ENCODE results near the gene ZNF365.
"Not testable (repeated sequence)": the region's sequence is repeated elsewhere in the genome, so short reads cannot be mapped to it uniquely, and the experiment has no call there.

Gene ZNF365

DNA sequence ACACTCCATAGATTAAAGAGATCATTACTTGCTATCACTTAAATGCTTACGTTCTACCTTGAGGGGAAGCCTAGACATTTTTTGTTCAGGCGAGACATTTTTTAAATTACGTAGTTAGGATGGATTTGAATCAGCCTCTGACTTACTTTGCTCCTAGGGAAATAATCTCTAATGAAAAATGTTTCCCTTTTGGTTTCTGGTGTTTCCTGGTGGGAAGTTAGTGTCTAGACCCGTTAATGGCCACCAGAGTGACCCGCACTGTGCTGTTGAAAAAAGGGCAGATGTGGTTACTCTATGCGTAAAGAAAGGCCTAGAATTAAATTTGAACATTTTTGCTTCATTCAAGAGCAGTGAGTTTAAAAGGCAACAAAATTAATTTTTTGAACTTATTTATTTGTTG, 3.8 kb downstream of the ZNF365 start:
- Histone ChIP-seq H3K4me3 (ENCODE audit: low read length in 2 of 2) (no peak overlapping the region), H3K36me3 (ENCODE audit: control insufficient read depth in 2 of 2, insufficient read depth in 2 of 2, low read length in 2 of 2) (no peaks in the 10 kb centered on the region), H3K4me1 (ENCODE audit: control insufficient read depth in 2 of 2, insufficient read depth in 2 of 2, low read length in 2 of 2) (no peaks in the 10 kb centered on the region), H3K9me3 (ENCODE audit: control insufficient read depth in 2 of 2, low read length in 2 of 2) (no peaks in the 10 kb centered on the region), H3K9ac (ENCODE audit: low read depth in 1 of 2, low read length in 2 of 2) (no peak overlapping the region), H3K27ac (ENCODE audit: low read depth in 2 of 2, low read length in 2 of 2) (no peak overlapping the region), H3K27me3 (ENCODE audit: control insufficient read depth in 2 of 2, insufficient read depth in 2 of 2, low read length in 2 of 2) (peaks cover 15% of the 10 kb centered on the region in 2 donors)

DNA sequence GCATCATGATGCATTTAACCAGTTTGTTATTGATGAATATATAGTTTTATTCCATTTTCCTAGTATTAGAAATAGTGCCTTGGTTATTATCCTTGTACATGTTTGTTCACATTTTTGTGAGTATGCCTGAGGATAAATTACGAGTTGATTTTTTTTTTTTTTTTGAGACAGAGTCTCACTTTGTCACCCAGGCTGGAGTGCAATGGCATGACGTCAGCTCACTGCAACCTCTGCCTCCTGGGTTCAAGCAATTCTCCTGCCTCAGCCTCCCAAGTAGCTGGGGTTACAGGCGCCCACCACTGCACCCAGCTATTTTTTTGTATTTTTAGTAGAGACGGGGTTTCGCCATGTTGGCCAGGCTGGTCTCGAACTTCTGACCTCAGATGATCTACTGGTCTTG, 4.7 kb downstream of the ZNF365 start:
- not testable (repeated sequence) for H3K4me1 ChIP-seq (ENCODE audit: control insufficient read depth in 2 of 2, insufficient read depth in 2 of 2, low read length in 2 of 2); H3K27ac ChIP-seq (ENCODE audit: low read depth in 2 of 2, low read length in 2 of 2); H3K4me3 ChIP-seq (ENCODE audit: low read length in 2 of 2); H3K36me3 ChIP-seq (ENCODE audit: control insufficient read depth in 2 of 2, insufficient read depth in 2 of 2, low read length in 2 of 2); H3K27me3 ChIP-seq (ENCODE audit: control insufficient read depth in 2 of 2, insufficient read depth in 2 of 2, low read length in 2 of 2); H3K9ac ChIP-seq (ENCODE audit: low read depth in 1 of 2, low read length in 2 of 2); H3K9me3 ChIP-seq (ENCODE audit: control insufficient read depth in 2 of 2, low read length in 2 of 2)

DNA sequence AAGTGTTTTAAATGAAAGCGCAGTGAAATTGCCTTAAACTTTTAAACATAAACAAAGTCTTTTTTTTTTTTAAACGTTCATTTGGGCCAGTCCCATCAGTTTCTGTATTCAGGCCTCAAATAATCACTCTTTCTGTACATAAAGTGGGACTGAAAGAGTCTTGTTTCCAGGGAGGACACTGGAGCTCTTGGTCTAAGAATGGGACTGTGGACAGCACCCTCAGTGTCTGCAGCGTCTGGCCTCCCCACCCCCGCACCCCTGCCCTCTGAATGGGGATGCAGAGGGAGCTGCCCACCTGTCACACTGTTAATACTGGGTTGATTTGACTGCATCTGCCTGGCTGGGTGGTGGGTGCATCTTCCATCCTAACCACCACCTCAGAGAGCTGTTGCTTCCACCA, 5.2 kb downstream of the ZNF365 start:
- no peaks in the 10 kb centered on the region for H3K4me1 ChIP-seq (ENCODE audit: control insufficient read depth in 2 of 2, insufficient read depth in 2 of 2, low read length in 2 of 2)
- H3K9ac ChIP-seq (ENCODE audit: low read depth in 1 of 2, low read length in 2 of 2): no peak overlapping the region
- H3K4me3 ChIP-seq (ENCODE audit: low read length in 2 of 2): no peak overlapping the region
- no peak overlapping the region for H3K27ac ChIP-seq (ENCODE audit: low read depth in 2 of 2, low read length in 2 of 2)
- no peaks in the 10 kb centered on the region for H3K9me3 ChIP-seq (ENCODE audit: control insufficient read depth in 2 of 2, low read length in 2 of 2)
- no peaks in the 10 kb centered on the region for H3K36me3 ChIP-seq (ENCODE audit: control insufficient read depth in 2 of 2, insufficient read depth in 2 of 2, low read length in 2 of 2)
- peaks cover 5 to 6% of the 10 kb centered on the region in 2 donors for H3K27me3 ChIP-seq (ENCODE audit: control insufficient read depth in 2 of 2, insufficient read depth in 2 of 2, low read length in 2 of 2)

DNA sequence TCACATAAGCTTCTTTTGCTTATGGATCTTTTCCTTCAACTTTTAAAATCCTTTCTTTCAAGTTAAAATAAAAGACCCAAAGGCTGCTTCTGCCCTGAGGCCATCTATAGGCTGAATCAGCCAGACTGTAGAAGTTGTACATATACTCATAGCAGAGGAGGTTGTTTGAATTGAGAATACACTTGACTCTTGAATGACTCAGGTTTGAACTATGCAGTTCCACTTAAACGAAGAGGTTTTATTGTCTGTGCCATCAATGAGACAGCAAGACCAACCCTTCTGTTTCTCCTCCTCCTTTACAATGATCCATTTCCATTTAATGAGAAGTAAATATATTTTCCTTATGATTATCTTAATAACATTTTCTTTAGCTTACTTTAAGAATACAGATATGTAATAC, 5.8 kb downstream of the ZNF365 start:
- no peaks in the 10 kb centered on the region for H3K36me3 ChIP-seq (ENCODE audit: control insufficient read depth in 2 of 2, insufficient read depth in 2 of 2, low read length in 2 of 2)
- no peak overlapping the region for H3K4me3 ChIP-seq (ENCODE audit: low read length in 2 of 2)
- peaks cover 0 to 3% of the 10 kb centered on the region in 2 donors for H3K27me3 ChIP-seq (ENCODE audit: control insufficient read depth in 2 of 2, insufficient read depth in 2 of 2, low read length in 2 of 2)
- H3K9ac ChIP-seq (ENCODE audit: low read depth in 1 of 2, low read length in 2 of 2): no peak overlapping the region
- H3K4me1 ChIP-seq (ENCODE audit: control insufficient read depth in 2 of 2, insufficient read depth in 2 of 2, low read length in 2 of 2): no peaks in the 10 kb centered on the region
- H3K27ac ChIP-seq (ENCODE audit: low read depth in 2 of 2, low read length in 2 of 2): no peak overlapping the region
- no peaks in the 10 kb centered on the region for H3K9me3 ChIP-seq (ENCODE audit: control insufficient read depth in 2 of 2, low read length in 2 of 2)

DNA sequence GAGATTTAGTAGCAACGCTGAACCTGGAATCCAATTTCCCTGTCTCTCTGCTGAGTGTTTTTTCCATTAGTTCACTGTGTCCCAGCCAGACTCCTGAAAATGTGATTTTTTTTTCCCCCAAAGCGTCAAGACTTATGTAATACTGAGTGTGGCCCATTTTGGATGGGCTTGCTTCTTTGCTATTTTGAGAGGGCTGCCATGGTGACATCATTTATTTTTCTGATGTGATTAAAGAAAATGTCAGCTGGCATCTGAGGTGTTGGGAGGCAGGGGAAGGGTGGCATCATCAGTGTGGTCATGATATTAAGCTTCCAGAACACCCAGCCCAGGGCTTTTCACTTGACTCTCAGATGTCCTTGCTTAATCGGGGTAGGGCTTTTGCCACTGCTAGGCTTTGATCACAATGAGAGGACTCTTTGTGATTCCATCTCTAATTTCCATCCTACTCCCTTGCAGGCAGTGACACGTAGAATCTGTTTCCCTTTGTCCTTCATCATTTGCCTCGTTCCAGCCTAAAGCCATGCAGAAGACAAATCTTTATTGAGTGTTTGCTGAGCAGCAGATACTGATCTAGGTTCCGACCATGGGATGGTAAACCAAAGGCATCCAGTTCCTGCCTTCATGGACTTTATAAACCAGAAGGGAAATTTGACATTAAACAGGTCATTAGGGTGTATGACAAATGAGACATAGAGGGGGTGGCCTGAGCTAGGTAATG, 7.4 kb downstream of the ZNF365 start:
- H3K27me3 ChIP-seq (ENCODE audit: control insufficient read depth in 2 of 2, insufficient read depth in 2 of 2, low read length in 2 of 2): no peaks in the 10 kb centered on the region
- H3K4me3 ChIP-seq (ENCODE audit: low read length in 2 of 2): no peak overlapping the region
- no peaks in the 10 kb centered on the region for H3K9me3 ChIP-seq (ENCODE audit: control insufficient read depth in 2 of 2, low read length in 2 of 2)
- no peaks in the 10 kb centered on the region for H3K36me3 ChIP-seq (ENCODE audit: control insufficient read depth in 2 of 2, insufficient read depth in 2 of 2, low read length in 2 of 2)
- no peak overlapping the region for H3K27ac ChIP-seq (ENCODE audit: low read depth in 2 of 2, low read length in 2 of 2)
- no peaks in the 10 kb centered on the region for H3K4me1 ChIP-seq (ENCODE audit: control insufficient read depth in 2 of 2, insufficient read depth in 2 of 2, low read length in 2 of 2)
- H3K9ac ChIP-seq (ENCODE audit: low read depth in 1 of 2, low read length in 2 of 2): no peak overlapping the region

DNA sequence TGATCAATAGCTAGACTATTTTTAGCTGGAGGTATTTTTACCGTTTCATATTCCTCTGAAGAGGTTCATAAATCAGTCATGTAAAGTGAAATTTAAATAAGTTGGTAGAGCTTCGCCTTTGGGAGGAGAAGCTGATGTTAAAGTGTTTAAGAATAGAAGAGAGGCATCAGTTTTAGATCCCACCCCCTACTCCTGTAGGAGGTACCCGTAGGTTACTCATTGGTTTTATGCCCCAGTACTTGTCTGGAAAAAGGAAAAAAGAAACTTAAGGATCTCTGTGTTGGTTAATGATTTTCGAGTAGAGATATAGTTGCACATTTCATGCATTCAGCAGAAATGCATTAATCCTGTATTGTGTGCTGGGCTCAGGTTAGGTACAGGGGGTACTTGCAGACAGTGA, 8.7 kb downstream of the ZNF365 start:
- no peaks in the 10 kb centered on the region for H3K27me3 ChIP-seq (ENCODE audit: control insufficient read depth in 2 of 2, insufficient read depth in 2 of 2, low read length in 2 of 2)
- no peak overlapping the region for H3K4me3 ChIP-seq (ENCODE audit: low read length in 2 of 2)
- H3K9ac ChIP-seq (ENCODE audit: low read depth in 1 of 2, low read length in 2 of 2): no peak overlapping the region
- no peaks in the 10 kb centered on the region for H3K36me3 ChIP-seq (ENCODE audit: control insufficient read depth in 2 of 2, insufficient read depth in 2 of 2, low read length in 2 of 2)
- no peaks in the 10 kb centered on the region for H3K9me3 ChIP-seq (ENCODE audit: control insufficient read depth in 2 of 2, low read length in 2 of 2)
- no peaks in the 10 kb centered on the region for H3K4me1 ChIP-seq (ENCODE audit: control insufficient read depth in 2 of 2, insufficient read depth in 2 of 2, low read length in 2 of 2)
- H3K27ac ChIP-seq (ENCODE audit: low read depth in 2 of 2, low read length in 2 of 2): no peak overlapping the region

DNA sequence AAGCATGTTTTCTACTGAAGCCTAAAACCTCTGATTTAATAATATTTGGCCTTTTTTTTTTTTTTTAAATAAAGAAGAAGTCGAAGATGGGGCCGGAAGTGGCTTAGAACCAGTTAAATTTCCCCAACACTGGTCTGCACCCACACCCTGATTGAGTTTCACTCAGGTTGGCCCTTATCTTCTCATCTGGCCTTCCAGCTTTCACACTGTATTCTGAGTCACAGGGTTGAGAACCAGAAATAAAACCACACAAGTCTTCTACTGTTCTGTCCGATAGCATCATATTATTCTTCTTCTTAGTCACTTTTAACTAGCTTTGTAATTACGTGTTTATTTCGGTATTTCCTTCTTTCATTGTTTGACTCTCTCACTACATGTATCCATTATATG, 9.9 kb downstream of the ZNF365 start:
- H3K9ac ChIP-seq (ENCODE audit: low read depth in 1 of 2, low read length in 2 of 2): no peak overlapping the region
- no peak overlapping the region for H3K27ac ChIP-seq (ENCODE audit: low read depth in 2 of 2, low read length in 2 of 2)
- no peaks in the 10 kb centered on the region for H3K27me3 ChIP-seq (ENCODE audit: control insufficient read depth in 2 of 2, insufficient read depth in 2 of 2, low read length in 2 of 2)

DNA sequence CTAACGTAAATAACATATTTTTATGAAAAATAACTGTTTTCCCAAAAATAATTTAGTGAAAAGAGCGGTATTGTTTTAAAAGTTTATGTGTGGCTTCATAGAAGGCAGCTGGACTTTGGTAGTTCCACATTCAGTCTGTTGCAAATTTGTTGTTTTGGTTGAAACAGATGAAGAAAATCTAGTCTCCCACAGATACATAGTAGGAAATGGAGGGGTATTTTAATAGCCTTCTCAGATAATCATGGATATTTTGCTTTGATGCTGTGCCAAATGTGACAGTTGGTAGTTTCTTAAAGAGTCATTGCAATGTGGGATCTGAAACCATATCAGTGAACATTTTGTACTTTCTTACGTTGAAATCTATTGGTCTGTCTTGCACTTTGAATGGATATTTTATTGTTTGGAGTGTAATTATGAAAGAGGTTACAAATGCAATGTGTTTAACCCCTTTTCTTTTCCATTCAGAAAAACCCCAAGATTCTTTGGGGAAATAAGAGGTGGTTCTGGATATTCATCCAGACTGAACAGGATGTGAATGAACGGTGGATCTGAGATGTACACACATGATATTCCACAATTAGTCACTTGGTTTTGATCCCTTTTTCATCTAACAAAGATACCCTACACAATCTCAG, 10.4 kb downstream of the ZNF365 start:
- H3K27me3 ChIP-seq (ENCODE audit: control insufficient read depth in 2 of 2, insufficient read depth in 2 of 2, low read length in 2 of 2): no peaks in the 10 kb centered on the region
- H3K27ac ChIP-seq (ENCODE audit: low read depth in 2 of 2, low read length in 2 of 2): no peak overlapping the region
- H3K9me3 ChIP-seq (ENCODE audit: control insufficient read depth in 2 of 2, low read length in 2 of 2): no peaks in the 10 kb centered on the region
- no peaks in the 10 kb centered on the region for H3K36me3 ChIP-seq (ENCODE audit: control insufficient read depth in 2 of 2, insufficient read depth in 2 of 2, low read length in 2 of 2)
- no peak overlapping the region for H3K4me3 ChIP-seq (ENCODE audit: low read length in 2 of 2)
- no peaks in the 10 kb centered on the region for H3K4me1 ChIP-seq (ENCODE audit: control insufficient read depth in 2 of 2, insufficient read depth in 2 of 2, low read length in 2 of 2)
- no peak overlapping the region for H3K9ac ChIP-seq (ENCODE audit: low read depth in 1 of 2, low read length in 2 of 2)

More for the DNA sequence above, 9.9 kb downstream of the ZNF365 start:
- no peak overlapping the region for H3K4me3 ChIP-seq (ENCODE audit: low read length in 2 of 2)
- no peaks in the 10 kb centered on the region for H3K4me1 ChIP-seq (ENCODE audit: control insufficient read depth in 2 of 2, insufficient read depth in 2 of 2, low read length in 2 of 2)
- H3K9me3 ChIP-seq (ENCODE audit: control insufficient read depth in 2 of 2, low read length in 2 of 2): no peaks in the 10 kb centered on the region
- H3K36me3 ChIP-seq (ENCODE audit: control insufficient read depth in 2 of 2, insufficient read depth in 2 of 2, low read length in 2 of 2): no peaks in the 10 kb centered on the region

DNA sequence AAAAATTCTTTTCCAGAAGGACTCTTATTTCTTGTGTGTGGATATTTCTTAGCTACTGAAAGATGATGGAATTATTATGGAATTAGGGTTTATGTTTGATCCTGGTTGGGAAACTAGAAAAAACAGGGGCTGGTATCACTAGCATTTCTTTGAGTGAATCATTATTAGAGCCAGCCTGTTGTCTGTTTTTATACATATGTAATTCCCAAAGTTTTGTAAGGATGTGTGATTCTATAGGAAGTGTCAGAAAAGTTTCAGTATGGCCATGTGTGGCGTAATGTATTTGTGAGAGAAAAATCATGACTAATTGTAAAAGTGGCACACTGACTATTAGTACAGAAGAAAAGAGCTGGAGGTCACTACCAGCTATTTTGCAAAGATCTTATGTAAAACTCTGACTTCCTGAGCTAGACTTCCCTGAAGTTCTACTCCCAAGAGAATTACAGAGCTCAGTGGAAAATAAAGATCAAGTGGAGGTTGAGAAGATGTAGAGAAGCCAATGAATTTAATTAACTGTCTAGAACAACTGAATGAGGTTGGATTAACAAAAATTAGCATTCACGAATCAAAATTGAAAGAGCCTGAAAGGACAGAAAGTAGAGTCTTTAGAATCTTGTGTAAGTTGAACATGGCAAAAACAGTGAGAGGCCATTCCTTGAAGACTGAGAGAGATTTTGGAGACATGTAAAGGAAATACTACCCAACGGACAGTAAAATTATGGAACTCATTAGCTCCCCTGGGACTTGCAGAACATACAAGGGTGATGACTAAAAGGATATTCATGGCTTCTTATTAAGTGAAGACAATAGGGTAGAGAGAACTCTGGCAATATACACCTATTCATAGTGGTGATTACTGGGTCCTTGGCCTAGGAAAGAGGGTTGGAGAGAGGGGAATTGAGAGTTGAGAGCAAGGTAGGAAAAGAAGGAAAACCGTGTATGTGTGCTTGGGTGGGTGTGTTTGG, 12.5 kb downstream of the ZNF365 start:
- H3K9ac ChIP-seq (ENCODE audit: low read depth in 1 of 2, low read length in 2 of 2): no peak overlapping the region
- H3K36me3 ChIP-seq (ENCODE audit: control insufficient read depth in 2 of 2, insufficient read depth in 2 of 2, low read length in 2 of 2): no peaks in the 10 kb centered on the region
- H3K4me3 ChIP-seq (ENCODE audit: low read length in 2 of 2): no peak overlapping the region
- H3K4me1 ChIP-seq (ENCODE audit: control insufficient read depth in 2 of 2, insufficient read depth in 2 of 2, low read length in 2 of 2): no peaks in the 10 kb centered on the region
- no peaks in the 10 kb centered on the region for H3K27me3 ChIP-seq (ENCODE audit: control insufficient read depth in 2 of 2, insufficient read depth in 2 of 2, low read length in 2 of 2)
- no peaks in the 10 kb centered on the region for H3K9me3 ChIP-seq (ENCODE audit: control insufficient read depth in 2 of 2, low read length in 2 of 2)
- H3K27ac ChIP-seq (ENCODE audit: low read depth in 2 of 2, low read length in 2 of 2): no peak overlapping the region

DNA sequence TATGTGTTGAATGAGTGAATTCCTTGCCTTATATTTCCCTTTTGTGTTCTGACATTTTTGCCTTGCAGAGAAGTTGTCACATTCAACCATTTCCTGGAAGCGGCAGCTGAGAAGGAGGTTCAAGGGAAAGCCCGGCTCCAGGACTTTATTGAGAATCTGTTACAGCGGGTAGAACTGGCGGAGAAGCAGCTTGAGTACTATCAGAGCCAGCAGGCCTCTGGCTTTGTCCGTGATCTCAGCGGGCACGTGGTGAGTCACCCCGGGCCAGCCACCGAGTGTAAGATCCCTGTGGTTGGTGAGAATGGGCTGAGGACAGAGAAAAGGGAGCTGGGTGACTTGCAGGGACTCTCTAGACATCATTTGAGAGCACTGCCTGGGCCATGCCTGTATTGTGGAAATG, 14.2 kb downstream of the ZNF365 start:
- Histone ChIP-seq H3K4me1 (ENCODE audit: control insufficient read depth in 2 of 2, insufficient read depth in 2 of 2, low read length in 2 of 2) (no peaks in the 10 kb centered on the region), H3K9me3 (ENCODE audit: control insufficient read depth in 2 of 2, low read length in 2 of 2) (no peaks in the 10 kb centered on the region), H3K27me3 (ENCODE audit: control insufficient read depth in 2 of 2, insufficient read depth in 2 of 2, low read length in 2 of 2) (no peaks in the 10 kb centered on the region), H3K27ac (ENCODE audit: low read depth in 2 of 2, low read length in 2 of 2) (no peak overlapping the region), H3K4me3 (ENCODE audit: low read length in 2 of 2) (no peak overlapping the region), H3K36me3 (ENCODE audit: control insufficient read depth in 2 of 2, insufficient read depth in 2 of 2, low read length in 2 of 2) (no peaks in the 10 kb centered on the region), H3K9ac (ENCODE audit: low read depth in 1 of 2, low read length in 2 of 2) (no peak overlapping the region)
